ENCODE results near the gene SNX33.

The SNX33 gene

GRCh38 chr15:75620058-75620820, 27.5 kb upstream of the SNX33 start:
- Histone ChIP-seq H3K4me2 (ENCODE audit: low read depth, low read length, poor library complexity, severe bottlenecking) (peak overlapping the region; percentile 17), H3K4me1 (ENCODE audit: insufficient read depth, low read length, poor library complexity, severe bottlenecking) (peaks cover 15% of the 10 kb centered on the region), H3F3A (ENCODE audit: low read depth) (peaks cover 7% of the 10 kb centered on the region; the same call in 1 of the 2 replicates), H3K9me2 (replicated peaks; ENCODE audit: low read depth, low read length) (no peaks in the 10 kb centered on the region), H3K27me3 (ENCODE audit: insufficient read depth, low read length, poor library complexity, severe bottlenecking) (no peaks in the 10 kb centered on the region), H2AFZ (ENCODE audit: low read length) (no peak overlapping the region), H4K20me1 (ENCODE audit: insufficient read depth, low read length, poor library complexity, severe bottlenecking) (no peaks in the 10 kb centered on the region), H3K9me3 (ENCODE audit: insufficient read depth, low read depth, low read length) (no peaks in the 10 kb centered on the region), H3K9ac (ENCODE audit: low read depth, low read length, poor library complexity, severe bottlenecking) (peak overlapping the region; percentile 17), H3K79me2 (ENCODE audit: insufficient read depth, low read length) (peaks cover 11% of the 10 kb centered on the region), H3K36me3 (ENCODE audit: insufficient read depth, low read length) (peaks cover 23% of the 10 kb centered on the region; the same call in 1 of the 2 replicates), H3K4me3 (ENCODE audit: low read length, poor library complexity, severe bottlenecking) (no peak overlapping the region)
- no peak for TF ChIP-seq CTCF (conservative IDR thresholded peaks at IDR 0.05; ENCODE audit: low read length)
- TF ChIP-seq EZH2phosphoT487 (IDR thresholded peaks at IDR 0.05; ENCODE audit: borderline replicate concordance) = no peak

- Histone ChIP-seq H3K4me1 (ENCODE audit: insufficient read depth, low read length, poor library complexity, severe bottlenecking) (peaks cover 15% of the 10 kb centered on the region), H3K27me3 (ENCODE audit: insufficient read depth, low read length, poor library complexity, severe bottlenecking) (no peaks in the 10 kb centered on the region), H4K20me1 (ENCODE audit: insufficient read depth, low read length, poor library complexity, severe bottlenecking) (no peaks in the 10 kb centered on the region), H3K9ac (ENCODE audit: low read depth, low read length, poor library complexity, severe bottlenecking) (peak overlapping the region; percentile 17), H3K79me2 (ENCODE audit: insufficient read depth, low read length) (peaks cover 11% of the 10 kb centered on the region), H2AFZ (ENCODE audit: low read length) (no peak overlapping the region), H3K9me3 (ENCODE audit: insufficient read depth, low read depth, low read length) (no peaks in the 10 kb centered on the region), H3K4me2 (ENCODE audit: low read depth, low read length, poor library complexity, severe bottlenecking) (peak overlapping the region; percentile 17), H3K4me3 (ENCODE audit: low read length, poor library complexity, severe bottlenecking) (no peak overlapping the region), H3F3A (ENCODE audit: low read depth) (peaks cover 9% of the 10 kb centered on the region), H3K9me2 (replicated peaks; ENCODE audit: low read depth, low read length) (no peaks in the 10 kb centered on the region), H3K36me3 (ENCODE audit: insufficient read depth, low read length) (peaks cover 19% of the 10 kb centered on the region; the same call in 1 of the 2 replicates)
- TF ChIP-seq CTCF (conservative IDR thresholded peaks at IDR 0.05; ENCODE audit: low read length) = no peak
- no peak for TF ChIP-seq EZH2phosphoT487 (IDR thresholded peaks at IDR 0.05; ENCODE audit: borderline replicate concordance)
These were observed 26.8 kb upstream of the SNX33 start for GRCh38 chr15:75620841-75621391.

GRCh38 chr15:75622505-75622904, 25.2 kb upstream of the SNX33 start:
- peaks cover 18% of the 10 kb centered on the region for H3F3A ChIP-seq (ENCODE audit: low read depth)
- peak overlapping the region; percentile 14 for H3K4me2 ChIP-seq (ENCODE audit: low read depth, low read length, poor library complexity, severe bottlenecking)
- H3K9ac ChIP-seq (ENCODE audit: low read depth, low read length, poor library complexity, severe bottlenecking) = peak overlapping the region; percentile 29
- no peak overlapping the region for H3K4me3 ChIP-seq (ENCODE audit: low read length, poor library complexity, severe bottlenecking)
- H3K79me2 ChIP-seq (ENCODE audit: insufficient read depth, low read length) = peaks cover 11% of the 10 kb centered on the region
- peaks cover 29% of the 10 kb centered on the region for H3K4me1 ChIP-seq (ENCODE audit: insufficient read depth, low read length, poor library complexity, severe bottlenecking)
- peaks cover 5% of the 10 kb centered on the region; the same call in 1 of the 2 replicates for H3K36me3 ChIP-seq (ENCODE audit: insufficient read depth, low read length)
- no peaks in the 10 kb centered on the region for H3K9me3 ChIP-seq (ENCODE audit: insufficient read depth, low read depth, low read length)
- no peaks in the 10 kb centered on the region for H3K9me2 ChIP-seq (replicated peaks; ENCODE audit: low read depth, low read length)
- H4K20me1 ChIP-seq (ENCODE audit: insufficient read depth, low read length, poor library complexity, severe bottlenecking) = no peaks in the 10 kb centered on the region
- no peaks in the 10 kb centered on the region for H3K27me3 ChIP-seq (ENCODE audit: insufficient read depth, low read length, poor library complexity, severe bottlenecking)
- TF ChIP-seq EZH2phosphoT487 (IDR thresholded peaks at IDR 0.05; ENCODE audit: borderline replicate concordance) = no peak
- no peak for TF ChIP-seq CTCF (conservative IDR thresholded peaks at IDR 0.05; ENCODE audit: low read length)
- H2AFZ ChIP-seq (ENCODE audit: low read length) = no peak overlapping the region

Measured in Loucy (cell line).